ENCODE measurements around the gene PARP8.

Gene PARP8

DNA sequence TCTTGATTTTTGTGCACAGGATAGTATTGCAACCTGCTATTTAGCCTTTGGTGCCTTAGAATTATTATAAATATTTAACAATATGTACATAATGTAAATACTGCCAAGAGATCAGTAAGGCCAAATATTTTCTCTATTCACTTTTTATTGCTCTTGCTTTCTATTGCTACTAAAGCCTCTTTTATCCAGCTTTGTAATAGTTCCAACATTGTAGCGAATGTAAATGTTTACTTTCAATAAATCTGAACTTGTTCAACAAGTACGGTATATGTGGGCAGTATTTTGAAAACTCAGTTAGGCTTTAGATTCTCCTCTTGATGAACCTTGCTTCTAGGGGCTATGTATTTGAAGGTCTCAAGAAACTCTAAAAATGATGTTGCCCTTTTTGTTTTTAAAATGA lies 179.8 kb downstream of the PARP8 start:
- DNase-seq (ENCODE audit: low spot score): no peak

- DNase-seq (ENCODE audit: low spot score): no peak
Observed at GRCh38 chr5:50849554-50849953, 183.1 kb downstream of the PARP8 start.

DNA sequence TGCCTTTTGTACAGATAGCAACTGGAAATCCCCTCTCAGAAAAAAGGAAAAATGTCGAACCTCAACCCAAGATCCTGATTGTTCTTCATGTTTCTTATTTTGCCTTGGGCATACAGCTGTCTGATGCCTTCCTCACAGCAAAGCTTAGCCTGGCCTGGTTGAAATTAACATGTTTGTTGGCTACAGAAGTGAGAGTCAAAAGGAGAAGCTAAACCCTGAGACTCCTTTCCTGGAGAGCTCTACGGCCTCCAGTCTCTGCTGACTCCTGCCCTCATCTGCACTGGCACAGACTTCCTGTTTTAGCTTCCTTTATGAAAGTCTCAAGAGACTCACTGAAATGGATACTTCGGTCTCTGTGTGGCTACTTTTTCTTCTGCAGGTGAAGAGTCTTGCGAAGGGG lies 186.7 kb downstream of the PARP8 start:
- peak; percentile 85 for DNase-seq (ENCODE audit: low spot score)

DNA sequence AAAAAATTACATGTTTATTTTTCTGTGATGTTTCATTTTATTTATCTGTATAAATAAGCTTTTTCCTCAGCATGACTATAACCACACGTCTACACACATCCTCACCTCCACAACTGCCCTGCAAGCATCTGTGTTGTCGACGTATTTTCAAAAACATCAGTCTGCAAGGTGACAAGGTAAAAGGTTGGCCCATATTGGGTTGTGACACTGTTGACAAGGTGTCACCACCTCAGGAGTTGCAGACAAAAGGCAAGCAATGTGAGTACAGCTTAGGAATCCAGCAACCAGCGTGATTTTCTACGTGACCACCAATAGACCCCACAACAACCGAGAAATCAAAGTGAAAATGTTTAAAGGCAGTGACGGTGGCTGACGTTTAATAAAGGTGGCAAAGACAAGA lies 187.6 kb downstream of the PARP8 start:
- DNase-seq (ENCODE audit: low spot score): no peak

- no peak for DNase-seq (ENCODE audit: low spot score)
Observed at GRCh38 chr5:50855001-50855400, 188.6 kb downstream of the PARP8 start.

- DNase-seq (ENCODE audit: low spot score): peak; percentile 68
Observed at GRCh38 chr5:50856401-50857119, 190.1 kb downstream of the PARP8 start.

DNA sequence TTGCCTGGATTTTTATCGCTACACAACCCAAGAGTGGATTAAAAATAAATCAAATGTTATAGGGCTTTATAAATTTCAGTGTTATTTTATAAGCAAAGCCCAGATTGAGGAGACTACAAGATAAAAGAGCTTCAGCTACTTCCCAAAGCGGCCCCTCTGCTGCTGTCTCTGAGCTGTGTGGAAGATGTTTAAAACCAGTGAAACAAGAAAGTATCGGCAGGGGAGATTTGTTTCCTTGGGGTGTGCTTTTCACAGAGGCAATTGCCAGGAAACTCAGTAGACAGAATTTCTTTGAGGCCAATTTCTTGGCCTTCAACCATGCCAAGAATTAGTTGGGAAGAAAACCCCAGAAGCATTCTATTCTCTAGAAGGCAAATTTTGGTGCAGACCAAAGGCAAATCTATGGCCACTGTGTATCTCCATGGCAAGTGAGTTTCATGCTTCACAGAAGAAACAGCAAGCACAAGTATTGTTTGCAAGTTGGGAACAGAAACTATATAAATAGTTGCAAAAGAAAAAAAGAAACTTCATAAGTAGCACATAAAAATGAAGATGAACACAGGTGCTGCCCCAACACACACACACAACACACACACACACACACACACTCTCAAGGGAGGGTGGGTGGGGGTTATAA lies 197.2 kb downstream of the PARP8 start:
- no peak for DNase-seq (ENCODE audit: low spot score)

GRCh38 chr5:50864466-50864865 lies 198.0 kb downstream of the PARP8 start:
- DNase-seq (ENCODE audit: low spot score): no peak

GRCh38 chr5:50866415-50866814 lies 200.0 kb downstream of the PARP8 start:
- no peak for DNase-seq (ENCODE audit: low spot score)

- no peak for DNase-seq (ENCODE audit: low spot score)
Observed at GRCh38 chr5:50867140-50867539, 200.7 kb downstream of the PARP8 start.

- no peak for DNase-seq (ENCODE audit: low spot score)
Observed at GRCh38 chr5:50873595-50874277, 207.3 kb downstream of the PARP8 start.

GRCh38 chr5:50874306-50875001 lies 208.0 kb downstream of the PARP8 start:
- peak; percentile 76 for DNase-seq (ENCODE audit: low spot score)

- no peak for DNase-seq (ENCODE audit: low spot score)
Observed at GRCh38 chr5:50875002-50875344, 208.5 kb downstream of the PARP8 start.

GRCh38 chr5:50878470-50878869 lies 212.0 kb downstream of the PARP8 start:
- DNase-seq (ENCODE audit: low spot score): no peak

GRCh38 chr5:50881407-50881806 lies 215.0 kb downstream of the PARP8 start:
- DNase-seq (ENCODE audit: low spot score): no peak

- no peak for DNase-seq (ENCODE audit: low spot score)
Observed at GRCh38 chr5:50886657-50887345, 220.4 kb downstream of the PARP8 start.

- no peak for DNase-seq (ENCODE audit: low spot score)
Observed at GRCh38 chr5:50887889-50888633, 221.6 kb downstream of the PARP8 start.

GRCh38 chr5:50888751-50889150 lies 222.3 kb downstream of the PARP8 start:
- no peak for DNase-seq (ENCODE audit: low spot score)

DNA sequence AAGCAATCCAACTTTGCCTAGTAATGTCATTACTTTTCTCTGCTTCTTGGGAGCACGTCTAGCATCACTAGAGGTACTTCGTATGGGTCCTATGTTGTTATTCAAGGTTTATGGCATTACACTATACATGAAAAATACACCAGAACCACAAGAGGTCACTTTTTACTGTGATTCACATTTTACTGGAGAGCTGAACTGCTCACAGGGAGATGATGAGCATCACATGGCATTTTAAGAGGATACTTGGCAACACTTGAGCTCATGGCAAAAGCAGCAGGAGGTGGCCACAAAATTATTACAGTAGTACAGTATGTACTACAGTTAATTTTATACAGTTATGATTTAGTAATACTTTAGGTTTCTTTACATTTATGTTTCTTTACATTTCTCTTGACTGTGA lies 223.4 kb downstream of the PARP8 start:
- no peak for DNase-seq (ENCODE audit: low spot score)

Data from pons (tissue), 1 donor.